GM23248 (cell line): ENCODE data around the gene PPP2R2D. TPM values are rescaled to one million over a fixed set of nuclear protein-coding genes. Genes with fewer than 3 reads are reported as not detected.
A peak's percentile ranks its signal among the peaks of the same experiment; 100 is the strongest.
"Not testable (repeated sequence)": the region's sequence is repeated elsewhere in the genome, so short reads cannot be mapped to it uniquely, and the experiment has no call there.

Experiments used
- DNase-seq: peaks from one replicate; pipeline ENCODE4 v3.0.0-alpha.2; 2015
- H2AFZ ChIP-seq: fragments of 200-600 bp; sonication (generic); 2 replicates; pipeline ENCODE4 v1.6.1; 2016; ENCODE audit warnings: antibody characterized with exemption
- H3F3A ChIP-seq: fragments of 200-600 bp; sonication (generic); 2 replicates; pipeline ENCODE4 v1.6.1; 2016; ENCODE audit warnings: mild to moderate bottlenecking, antibody characterized with exemption, mixed run types; ENCODE audit not compliant: insufficient read depth
- H3K27ac ChIP-seq: fragments of 200-600 bp; sonication (generic); 2 replicates; pipeline ENCODE4 v1.5.1; 2016; ENCODE audit warnings: mild to moderate bottlenecking
- H3K27me3 ChIP-seq: fragments of 200-600 bp; sonication (generic); replicated peaks from 2 replicates; pipeline ENCODE4 v1.6.1; 2016; ENCODE audit warnings: mild to moderate bottlenecking; ENCODE audit not compliant: insufficient read depth
- H3K36me3 ChIP-seq: fragments of 200-600 bp; sonication (generic); 2 replicates; pipeline ENCODE4 v1.6.1; 2016; ENCODE audit warnings: low read depth, mild to moderate bottlenecking
- H3K4me1 ChIP-seq: fragments of 200-600 bp; sonication (generic); 2 replicates; pipeline ENCODE4 v1.6.1; 2016; ENCODE audit warnings: mild to moderate bottlenecking; ENCODE audit not compliant: insufficient read depth
- H3K4me2 ChIP-seq: fragments of 200-600 bp; sonication (generic); one replicate; pipeline ENCODE4 v1.6.1; 2016; ENCODE audit warnings: mild to moderate bottlenecking; ENCODE audit not compliant: unreplicated experiment
- H3K4me3 ChIP-seq: fragments of 200-600 bp; sonication (generic); 2 replicates; pipeline ENCODE4 v1.5.1; 2016; ENCODE audit warnings: mild to moderate bottlenecking
- H3K79me2 ChIP-seq: fragments of 200-600 bp; sonication (generic); 2 replicates; pipeline ENCODE4 v1.6.1; 2016; ENCODE audit warnings: mild to moderate bottlenecking; ENCODE audit not compliant: insufficient read depth
- H3K9ac ChIP-seq: fragments of 200-600 bp; sonication (generic); 2 replicates; pipeline ENCODE4 v1.6.1; 2016; ENCODE audit warnings: mild to moderate bottlenecking
- H3K9me2 ChIP-seq: fragments of 200-600 bp; sonication (generic); 2 replicates; pipeline ENCODE4 v1.6.1; 2016; ENCODE audit warnings: mixed run types, mild to moderate bottlenecking, moderate library complexity; ENCODE audit not compliant: insufficient read depth
- H3K9me3 ChIP-seq: fragments of 200-600 bp; sonication (generic); one replicate; pipeline ENCODE4 v1.6.1; 2017; ENCODE audit warnings: low read depth
- H4K20me1 ChIP-seq: fragments of 200-600 bp; sonication (generic); 2 replicates; pipeline ENCODE4 v1.6.0; 2016; ENCODE audit not compliant: insufficient read depth
- EZH2 ChIP-seq: fragments of 200-600 bp; sonication (generic); IDR thresholded peaks from 2 replicates; pipeline ENCODE4 v1.6.1; 2018; ENCODE audit warnings: antibody characterized with exemption, mild to moderate bottlenecking; ENCODE audit not compliant: insufficient read depth, poor library complexity, severe bottlenecking
- EZH2phosphoT487 ChIP-seq: fragments of 200-600 bp; sonication (generic); IDR thresholded peaks from 2 replicates; pipeline ENCODE4 v1.6.1; 2018; ENCODE audit warnings: antibody characterized with exemption, moderate library complexity, mild to moderate bottlenecking, low read depth; ENCODE audit not compliant: insufficient read depth
- WGBS, 2 experiments: methylation state at CpG; one replicate each; pipeline ENCODE4 v1.1.6; 2015 to 2017; ENCODE audit warnings: low lambda C conversion rate in 2 of 2, low coverage in 1 of 2; ENCODE audit errors: missing lambda C conversion rate in 2 of 2; 5-methylcytosine and 5-hydroxymethylcytosine counted together
- in situ Hi-C: fragments of 300-500 bp; cut with MboI; formaldehyde crosslinking; loops from 2 replicates; pipeline ENCODE4 v1.15.0; 2020
- polyA plus RNA-seq: library from polyadenylated mRNA; unstranded; fragments of >200 nt; fragmentation: Nextera tagmentation; extraction: Ambion mirVana; gene quantifications from 2 replicates; pipeline ENCODE4 v1.2.1, GENCODE V29; 2016
- total RNA-seq: library from RNA; depleted of rRNA; stranded (reverse); fragments of >200 nt; shearing (Covaris generic); gene quantifications from 2 replicates; pipeline ENCODE4 v1.2.3, GENCODE V29; 2014

PPP2R2D gene
- total and polyA plus RNA-seq, 2 experiments from 2014 or later, result 18.5 to 26.2 TPM

DNA sequence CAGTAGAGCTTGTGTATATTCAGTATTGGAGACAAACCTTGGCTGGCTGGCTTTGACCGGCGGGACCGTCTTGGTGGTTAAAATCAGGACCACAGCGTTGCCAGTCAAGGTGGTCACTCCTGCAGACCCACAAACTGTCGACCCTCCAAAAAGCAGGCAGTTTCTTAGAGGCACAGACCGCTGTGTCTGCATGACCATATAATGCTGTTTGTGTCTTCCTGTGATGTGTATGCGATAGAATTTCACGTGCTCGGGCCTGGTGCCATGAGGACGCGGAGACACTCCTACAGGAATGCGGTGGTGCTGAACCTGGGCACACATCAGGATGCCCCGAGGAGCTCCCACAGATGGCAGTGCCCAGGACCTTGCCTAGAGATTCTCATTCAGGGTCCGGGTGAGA, 46.1 kb downstream of the PPP2R2D start:
- Histone ChIP-seq H4K20me1 (no peaks in the 10 kb centered on the region), H3K9ac (no peak overlapping the region), H3K9me3 (no peaks in the 10 kb centered on the region), H3K4me2 (peak overlapping the region; percentile 48), H3K27me3 (no peaks in the 10 kb centered on the region), H3F3A (peaks cover 21% of the 10 kb centered on the region), H3K27ac (no peak overlapping the region), H3K4me1 (peaks cover 23% of the 10 kb centered on the region), H3K9me2 (no peaks in the 10 kb centered on the region), H2AFZ (no peak overlapping the region), H3K4me3 (no peak overlapping the region), H3K36me3 (peaks cover 11% of the 10 kb centered on the region; the same call in 1 of the 2 replicates), H3K79me2 (0 out of 2 replicates have a peak, but pooled peaks cover 8% of the 10 kb centered on the region)
- no peak for DNase-seq
- TF ChIP-seq EZH2phosphoT487 (no peak), EZH2 (no peak)
- WGBS, 2 experiments, result 98 to 99% methylated on average over 14 of the region's 14 CpGs
- in situ Hi-C loops, result no loop called here

DNA sequence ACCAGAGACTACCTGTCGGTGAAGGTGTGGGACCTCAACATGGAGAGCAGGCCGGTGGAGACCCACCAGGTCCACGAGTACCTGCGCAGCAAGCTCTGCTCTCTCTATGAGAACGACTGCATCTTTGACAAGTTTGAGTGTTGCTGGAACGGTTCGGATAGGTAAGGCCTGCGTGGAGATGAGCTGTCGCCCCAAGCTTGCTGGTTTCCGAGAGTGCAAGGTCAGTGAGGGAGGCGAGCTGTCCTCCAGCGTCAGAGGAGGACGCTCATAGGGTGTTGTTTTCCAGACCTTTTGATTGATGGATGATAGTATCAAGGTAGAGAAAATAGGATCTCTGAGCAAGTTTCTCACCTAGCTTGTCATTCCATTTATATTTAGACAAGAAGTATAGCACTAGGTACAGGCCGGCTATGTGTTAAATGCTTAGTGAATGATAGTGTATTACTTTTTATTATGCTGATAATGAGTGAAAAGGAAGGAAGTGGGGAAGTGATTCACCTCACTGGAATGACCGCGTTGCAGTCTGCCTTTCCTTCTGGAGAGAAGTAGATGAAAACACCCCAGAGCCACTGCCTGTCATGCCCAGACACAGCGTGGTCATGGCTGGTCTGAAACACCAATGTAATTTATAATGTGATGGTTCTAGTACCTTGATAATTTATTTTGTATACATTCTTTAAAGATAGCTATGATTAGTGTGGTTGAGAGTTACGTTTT, 47.0 kb downstream of the PPP2R2D start:
- peaks cover 21% of the 10 kb centered on the region for H3F3A ChIP-seq
- TF ChIP-seq EZH2, result no peak
- no peak for TF ChIP-seq EZH2phosphoT487
- no peak overlapping the region for H3K27ac ChIP-seq
- in situ Hi-C loops, result no loop called here
- peaks cover 11% of the 10 kb centered on the region; the same call in 1 of the 2 replicates for H3K36me3 ChIP-seq
- H3K4me1 ChIP-seq, result peaks cover 23% of the 10 kb centered on the region
- no peak overlapping the region for H3K9ac ChIP-seq
- no peaks in the 10 kb centered on the region for H3K27me3 ChIP-seq
- H2AFZ ChIP-seq, result no peak overlapping the region
- peak; percentile 63 for DNase-seq
- H3K9me2 ChIP-seq, result no peaks in the 10 kb centered on the region
- no peaks in the 10 kb centered on the region for H4K20me1 ChIP-seq
- no peak overlapping the region for H3K4me2 ChIP-seq
- no peaks in the 10 kb centered on the region for H3K9me3 ChIP-seq
- H3K79me2 ChIP-seq, result 0 out of 2 replicates have a peak, but pooled peaks cover 3% of the 10 kb centered on the region
- WGBS, 2 experiments, result 76 to 80% methylated on average over 18 of the region's 18 CpGs
- H3K4me3 ChIP-seq, result no peak overlapping the region

DNA sequence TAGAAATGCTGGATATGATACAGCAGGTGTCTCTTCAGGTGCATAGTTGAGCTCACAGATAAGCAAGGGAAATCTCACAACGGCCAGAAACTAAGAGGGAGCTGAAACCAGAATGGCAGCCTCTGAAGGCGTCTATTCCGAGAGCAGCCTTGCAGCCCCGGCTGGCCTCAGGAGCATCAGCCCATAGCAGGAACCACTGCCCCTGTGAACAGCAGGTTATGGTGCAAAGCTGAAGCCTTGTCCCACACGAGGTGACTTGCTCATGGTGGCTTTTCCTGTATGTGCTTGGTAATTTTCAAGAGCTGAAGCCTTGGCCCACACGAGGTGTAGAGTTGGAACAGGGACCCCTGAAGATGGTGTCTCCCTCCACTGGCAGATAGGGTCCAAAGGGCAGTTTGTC, 47.7 kb downstream of the PPP2R2D start:
- H3K27ac ChIP-seq, result no peak overlapping the region
- TF ChIP-seq EZH2, result no peak
- TF ChIP-seq EZH2phosphoT487, result no peak
- in situ Hi-C loops, result no loop called here
- 0 out of 2 replicates have a peak, but pooled peaks cover 3% of the 10 kb centered on the region for H3K79me2 ChIP-seq
- no peaks in the 10 kb centered on the region for H4K20me1 ChIP-seq
- H3F3A ChIP-seq, result peaks cover 21% of the 10 kb centered on the region
- H3K4me2 ChIP-seq, result no peak overlapping the region
- no peaks in the 10 kb centered on the region for H3K27me3 ChIP-seq
- H2AFZ ChIP-seq, result no peak overlapping the region
- no peak overlapping the region for H3K9ac ChIP-seq
- no peaks in the 10 kb centered on the region for H3K9me3 ChIP-seq
- peaks cover 23% of the 10 kb centered on the region for H3K4me1 ChIP-seq
- no peaks in the 10 kb centered on the region for H3K9me2 ChIP-seq
- H3K4me3 ChIP-seq, result no peak overlapping the region
- no peak for DNase-seq
- WGBS, 2 experiments, result 96 to 97% methylated on average over 6 of the region's 6 CpGs
- peaks cover 11% of the 10 kb centered on the region; the same call in 1 of the 2 replicates for H3K36me3 ChIP-seq

DNA sequence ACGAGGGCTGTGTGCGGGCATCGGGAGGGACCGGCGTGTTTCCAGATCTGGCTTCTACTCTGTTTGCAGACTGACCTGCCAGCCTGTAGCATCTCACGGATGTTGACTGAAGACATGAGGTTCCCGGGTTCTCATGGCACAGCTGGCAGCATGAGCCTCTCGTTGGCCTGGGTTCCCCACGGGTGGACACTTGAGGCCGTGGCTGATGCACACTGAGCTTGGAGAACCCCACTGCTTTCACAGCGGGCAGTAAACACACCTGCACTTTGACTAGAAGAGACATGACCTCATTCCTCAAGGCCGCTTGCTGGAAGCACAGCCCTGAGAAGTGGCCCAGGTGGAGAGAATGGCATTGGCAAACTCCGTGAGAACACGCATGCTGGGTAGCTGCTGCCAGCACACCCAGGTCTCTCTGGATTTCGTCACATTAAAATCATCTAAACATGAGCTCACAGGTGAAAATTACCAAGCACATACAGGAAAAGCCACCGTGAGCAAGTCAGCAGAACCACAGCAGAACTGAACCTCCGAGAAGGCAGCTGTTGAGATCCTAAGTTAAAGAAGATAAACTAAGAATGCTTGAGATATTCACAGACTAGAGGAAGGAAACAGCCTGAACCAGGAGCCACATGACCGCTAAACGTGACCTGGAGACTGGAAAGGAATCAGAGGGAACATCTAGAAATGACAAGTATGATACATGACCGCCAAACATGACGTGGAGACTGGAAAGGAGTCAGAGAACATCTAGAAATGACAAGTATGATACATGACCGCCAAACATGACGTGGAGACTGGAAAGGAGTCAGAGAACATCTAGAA, 48.4 kb downstream of the PPP2R2D start:
- Histone ChIP-seq H3F3A (peaks cover 21% of the 10 kb centered on the region), H3K4me3 (no peak overlapping the region), H2AFZ (no peak overlapping the region), H3K9me2 (no peaks in the 10 kb centered on the region), H3K27ac (no peak overlapping the region), H3K36me3 (peaks cover 11% of the 10 kb centered on the region; the same call in 1 of the 2 replicates), H3K9ac (no peak overlapping the region), H4K20me1 (no peaks in the 10 kb centered on the region), H3K79me2 (0 out of 2 replicates have a peak, but pooled peaks cover 3% of the 10 kb centered on the region), H3K27me3 (no peaks in the 10 kb centered on the region), H3K4me2 (no peak overlapping the region), H3K4me1 (peaks cover 23% of the 10 kb centered on the region), H3K9me3 (no peaks in the 10 kb centered on the region)
- no peak for TF ChIP-seq EZH2phosphoT487
- no peak for TF ChIP-seq EZH2
- no peak for DNase-seq
- in situ Hi-C loops, result no loop called here
- 91 to 92% methylated on average over 21 to 23 of the region's 23 CpGs for WGBS, 2 experiments

DNA sequence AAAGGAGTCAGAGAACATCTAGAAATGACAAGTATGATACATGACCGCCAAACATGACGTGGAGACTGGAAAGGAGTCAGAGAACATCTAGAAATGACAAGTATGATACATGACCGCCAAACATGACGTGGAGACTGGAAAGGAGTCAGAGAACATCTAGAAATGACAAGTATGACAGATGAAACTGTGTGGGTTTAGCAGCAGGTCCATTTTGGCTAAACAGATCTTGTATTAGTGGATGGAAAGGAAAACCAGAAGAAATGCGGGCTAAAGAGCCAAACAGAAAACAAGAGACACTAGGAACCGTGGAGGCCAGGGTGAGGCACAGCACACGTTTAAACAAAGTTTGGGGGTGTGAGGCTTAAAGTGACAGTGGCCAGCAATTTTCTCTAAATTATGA, 49.1 kb downstream of the PPP2R2D start:
- H3K4me2 ChIP-seq, result not testable (repeated sequence)
- H3K36me3 ChIP-seq, result peaks cover 11% of the 10 kb centered on the region; the same call in 1 of the 2 replicates
- WGBS, 2 experiments, result 88 to 91% methylated on average over 5 of the region's 7 CpGs

More for the DNA sequence above, 49.1 kb downstream of the PPP2R2D start:
- DNase-seq, H3K9me2 ChIP-seq, H3K27ac ChIP-seq, in situ Hi-C loops, H3K4me3 ChIP-seq, H3K9me3 ChIP-seq, H3K79me2 ChIP-seq, H3K27me3 ChIP-seq, H4K20me1 ChIP-seq, H3K9ac ChIP-seq, H2AFZ ChIP-seq: not testable (repeated sequence)
- Histone ChIP-seq H3F3A (peaks cover 21% of the 10 kb centered on the region), H3K4me1 (peaks cover 23% of the 10 kb centered on the region)
